GM21825 (cell line): ENCODE measurements around the gene ATG10.

Source experiments
- ATAC-seq: cut with Tn5 transposase; IDR thresholded peaks from one replicate; pipeline ENCODE4 v1.9.1; 2021; ENCODE audit warnings: mild to moderate bottlenecking, moderate library complexity; ENCODE audit not compliant: unreplicated experiment

The ATG10 gene

GRCh38 chr5:82163452-82164175 is 191.8 kb downstream of the ATG10 start:
- no peak for ATAC-seq

- no peak for ATAC-seq
These were observed 192.6 kb downstream of the ATG10 start for GRCh38 chr5:82164176-82164976.

GRCh38 chr5:82164977-82165713 is 193.3 kb downstream of the ATG10 start:
- ATAC-seq = no peak

DNA sequence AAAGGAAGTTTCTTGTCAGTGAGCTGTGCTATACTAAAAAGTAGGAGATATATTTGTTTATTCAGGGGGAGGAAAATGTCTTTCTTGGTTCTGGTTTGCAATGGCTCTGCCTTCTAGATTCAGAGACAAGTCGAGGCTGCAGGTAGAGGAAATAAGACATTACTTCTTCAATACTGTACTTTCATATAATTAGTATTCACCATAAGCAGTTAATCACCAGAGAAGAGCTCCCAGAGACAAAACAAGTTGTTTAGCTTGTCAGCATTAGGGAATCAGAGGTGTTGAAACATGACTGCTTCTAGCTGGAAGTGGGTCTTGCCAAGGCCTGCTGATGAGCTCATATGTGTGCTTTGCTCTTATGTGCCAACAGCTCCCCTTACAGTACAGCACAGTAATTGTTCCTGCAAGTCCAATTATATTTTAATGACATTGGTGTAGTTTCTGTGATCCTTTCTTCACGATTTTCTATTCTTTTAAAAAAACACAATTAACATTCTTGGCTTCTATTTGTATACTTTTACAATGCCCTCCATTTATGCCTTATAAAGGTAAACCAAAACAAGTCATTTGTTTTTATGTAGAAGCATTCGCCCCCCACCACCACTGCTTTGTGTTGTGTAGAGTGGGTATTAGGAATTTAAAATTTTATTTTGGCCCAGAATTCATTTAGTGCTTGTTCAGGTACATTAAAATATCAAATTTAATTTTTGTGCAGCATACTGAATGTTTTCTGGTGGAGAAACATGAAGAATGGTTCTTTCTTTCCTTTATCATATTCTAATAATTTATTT is 194.1 kb downstream of the ATG10 start:
- ATAC-seq = peak; percentile 78

- no peak for ATAC-seq
These were observed 195.6 kb downstream of the ATG10 start for GRCh38 chr5:82167372-82167935.

DNA sequence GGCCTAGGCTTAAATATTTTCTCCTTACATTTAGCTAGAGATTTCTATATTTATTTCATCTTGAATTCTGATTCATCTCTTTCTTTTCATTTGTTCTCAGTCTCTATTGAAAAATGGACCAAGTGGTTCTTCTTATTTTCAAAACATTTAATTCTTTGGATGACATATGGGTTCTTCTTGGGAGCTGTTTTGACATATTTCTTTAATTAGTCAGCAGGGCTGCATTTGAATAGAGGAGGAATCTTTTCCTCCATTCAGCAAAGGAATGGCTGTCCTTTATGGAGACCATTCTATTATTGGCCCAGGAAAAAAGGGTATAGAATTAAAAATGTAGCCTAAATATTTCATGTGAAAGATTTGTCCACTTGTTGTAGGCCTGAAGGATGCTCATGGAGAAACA is 196.5 kb downstream of the ATG10 start:
- ATAC-seq = no peak

- no peak for ATAC-seq
These were observed 198.1 kb downstream of the ATG10 start for GRCh38 chr5:82169892-82170291.

- ATAC-seq = peak; percentile 97
These were observed 202.5 kb downstream of the ATG10 start for GRCh38 chr5:82174128-82174918.

DNA sequence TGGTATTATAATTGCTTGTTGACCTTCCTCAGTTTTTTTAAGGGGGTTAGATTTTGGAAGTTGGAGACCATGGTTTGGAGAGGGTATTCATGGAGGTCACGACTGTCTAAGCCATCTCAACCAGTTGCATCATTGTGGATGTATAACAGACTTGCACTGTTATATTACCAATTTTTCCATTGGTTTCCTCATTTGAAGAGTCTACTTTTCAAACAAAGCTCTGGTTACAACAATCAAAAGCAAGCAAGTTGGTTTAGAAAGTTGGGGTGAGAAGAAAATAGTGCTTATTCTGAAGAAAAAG is 203.0 kb downstream of the ATG10 start:
- no peak for ATAC-seq

DNA sequence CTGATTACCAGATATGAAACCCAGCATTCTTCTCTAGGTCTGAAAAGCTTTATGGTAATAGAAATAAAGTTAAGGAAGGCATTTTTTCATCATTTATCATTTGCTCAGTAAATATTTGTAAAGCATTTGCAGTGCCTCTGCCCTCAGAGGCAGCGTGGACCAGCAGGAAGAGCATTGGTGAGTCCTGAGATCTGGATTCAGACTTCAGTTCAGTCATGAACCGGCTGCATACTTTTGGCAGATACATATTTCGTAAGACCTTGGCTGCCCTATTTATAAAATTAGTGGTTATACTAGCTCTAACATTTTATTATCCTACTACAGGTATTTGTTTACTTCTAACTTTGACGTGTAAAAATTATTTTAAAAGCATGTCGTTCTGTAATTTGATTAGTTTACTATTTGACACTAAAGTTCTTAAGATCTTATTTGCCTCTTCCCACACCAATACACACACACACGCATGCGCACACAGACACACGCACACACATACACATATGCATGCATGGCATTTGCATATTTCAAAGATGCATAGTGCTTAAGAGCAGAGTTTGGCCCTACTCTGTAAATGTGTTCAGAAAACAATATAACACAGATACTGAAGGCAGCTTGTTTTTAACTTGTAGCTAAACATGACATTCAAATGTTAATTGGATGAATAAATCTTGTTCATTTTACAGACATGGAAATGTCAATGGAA is 204.4 kb downstream of the ATG10 start:
- no peak for ATAC-seq

- ATAC-seq = no peak
These were observed 206.6 kb downstream of the ATG10 start for GRCh38 chr5:82178378-82178777.

DNA sequence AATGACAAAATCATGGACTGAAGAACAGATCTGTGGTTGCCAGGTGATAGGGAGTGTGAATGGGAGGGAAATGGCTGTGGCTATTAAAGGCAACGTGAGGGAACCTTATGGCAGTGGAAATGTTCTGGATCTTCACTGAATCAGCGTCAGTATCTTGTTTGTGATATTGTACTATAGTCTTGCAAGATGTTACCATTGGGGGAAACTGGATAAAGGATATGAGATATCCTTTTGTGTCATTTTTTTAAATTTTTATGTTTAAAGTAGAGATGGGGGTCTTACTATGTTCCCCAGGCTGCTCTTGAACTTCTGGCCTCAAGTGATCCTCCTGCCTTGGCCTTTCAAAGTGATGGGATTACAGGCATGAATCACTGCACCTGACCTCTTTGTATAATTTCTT is 210.8 kb downstream of the ATG10 start:
- no peak for ATAC-seq

GRCh38 chr5:82183828-82184227 is 212.0 kb downstream of the ATG10 start:
- no peak for ATAC-seq

GRCh38 chr5:82185851-82186250 is 214.0 kb downstream of the ATG10 start:
- ATAC-seq = no peak

DNA sequence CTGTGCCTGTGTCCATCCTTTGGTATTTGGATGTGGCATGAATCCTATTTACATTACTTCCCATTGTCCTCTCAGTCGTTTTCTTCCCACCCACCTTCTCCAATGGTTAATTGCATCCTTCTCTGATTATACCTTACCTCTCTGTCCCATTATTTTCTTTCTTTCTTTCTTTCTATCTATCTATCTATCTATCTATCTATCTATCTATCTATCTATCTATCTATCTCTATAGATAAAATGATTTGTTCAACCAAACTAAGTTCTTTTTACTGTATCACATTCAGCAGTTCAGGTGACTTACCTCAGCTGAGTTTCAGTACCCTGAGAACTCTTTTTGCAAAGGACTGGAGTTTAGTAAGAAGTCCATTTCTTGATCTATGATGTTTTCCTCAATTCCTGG is 225.7 kb downstream of the ATG10 start:
- ATAC-seq = no peak

DNA sequence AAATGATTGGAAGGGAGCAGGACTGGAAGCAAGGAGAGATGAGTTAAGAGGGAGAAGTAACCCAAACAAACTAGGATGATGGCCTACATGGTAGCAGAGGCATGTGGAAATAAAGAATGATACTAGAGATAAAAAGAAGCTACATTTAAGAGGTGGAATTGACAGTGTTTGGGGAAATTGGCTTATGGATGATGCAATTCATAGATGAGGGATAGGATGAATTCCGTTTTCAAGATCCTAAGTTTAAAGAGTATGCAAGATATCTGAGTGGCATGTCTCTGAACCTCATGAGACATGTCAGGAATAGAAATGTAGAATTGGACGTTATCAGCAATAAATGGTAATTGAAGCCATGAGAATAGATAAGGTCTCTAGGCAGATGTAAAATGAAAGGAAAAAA is 232.7 kb downstream of the ATG10 start:
- ATAC-seq = no peak

DNA sequence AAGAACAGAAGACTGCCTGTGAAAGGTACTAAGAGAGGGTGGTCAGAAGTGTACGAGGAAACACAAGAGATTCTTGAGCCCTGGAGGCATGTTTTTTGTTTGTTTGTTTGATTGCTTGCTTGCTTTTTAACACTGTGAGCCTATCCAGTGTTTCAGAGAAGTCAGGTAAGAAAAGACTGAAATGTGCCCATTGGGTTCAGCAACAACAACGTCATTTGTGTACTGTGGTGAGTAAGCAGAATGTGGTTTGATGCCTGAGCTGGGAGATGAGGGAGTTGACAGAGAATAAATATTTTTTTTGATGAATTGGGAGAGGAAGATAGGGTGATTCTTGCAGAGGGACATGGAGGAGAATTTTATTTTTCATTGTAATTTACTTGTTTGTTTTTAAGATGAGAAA is 233.2 kb downstream of the ATG10 start:
- no peak for ATAC-seq

GRCh38 chr5:82208371-82208770 is 236.5 kb downstream of the ATG10 start:
- ATAC-seq = no peak

DNA sequence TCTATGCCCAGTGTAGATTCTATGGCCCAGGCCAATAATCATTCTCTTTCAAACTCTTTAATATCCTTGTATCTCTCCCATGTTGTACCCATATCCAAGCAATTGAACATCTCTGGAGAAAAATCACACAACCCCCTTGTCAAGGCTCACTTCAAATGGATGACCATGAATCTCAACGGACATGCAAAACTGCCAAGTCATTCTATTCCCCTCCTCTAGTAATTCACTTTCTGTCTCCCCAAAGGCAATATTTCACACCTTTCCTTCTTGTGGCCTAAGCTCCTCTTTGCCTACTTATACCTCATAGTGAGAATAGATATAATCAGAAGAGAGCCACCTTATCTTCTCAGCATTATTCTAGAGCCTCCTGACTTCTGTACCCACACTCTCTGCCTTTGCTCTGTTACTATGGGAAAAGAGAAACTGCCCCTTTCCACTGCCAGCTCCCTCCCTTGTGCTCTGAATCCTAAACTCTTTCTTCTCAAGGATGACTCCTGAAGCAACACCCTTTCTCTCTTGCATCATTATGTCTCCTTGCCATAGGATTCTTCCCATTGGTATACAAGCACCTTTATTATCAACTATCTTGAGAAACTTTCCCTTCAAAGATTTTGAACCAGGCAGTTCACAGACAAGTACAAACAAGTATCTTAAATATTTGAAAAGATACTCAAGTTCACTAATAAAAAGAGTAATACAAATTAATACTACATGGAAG is 240.2 kb downstream of the ATG10 start:
- no peak for ATAC-seq
